GM10266 (cell line): Measurements from ENCODE around the gene BPTF.
"Not testable (repeated sequence)": the region's sequence is repeated elsewhere in the genome, so short reads cannot be mapped to it uniquely, and the experiment has no call there.

Experiments
- DNase-seq: peaks from one replicate; pipeline ENCODE4 v3.0.0; 2012; ENCODE audit errors: extremely low spot score
- CTCF ChIP-seq: IDR thresholded peaks from 2 replicates; pipeline ENCODE4 v1.5.1; 2012; ENCODE audit warnings: mild to moderate bottlenecking, low read depth; ENCODE audit not compliant: control insufficient read depth, insufficient read depth; ENCODE audit errors: missing control alignments

BPTF gene

GRCh38 chr17:68019336-68019674, 194.0 kb downstream of the BPTF start:
- DNase-seq = no peak
- TF ChIP-seq CTCF = no peak

DNA sequence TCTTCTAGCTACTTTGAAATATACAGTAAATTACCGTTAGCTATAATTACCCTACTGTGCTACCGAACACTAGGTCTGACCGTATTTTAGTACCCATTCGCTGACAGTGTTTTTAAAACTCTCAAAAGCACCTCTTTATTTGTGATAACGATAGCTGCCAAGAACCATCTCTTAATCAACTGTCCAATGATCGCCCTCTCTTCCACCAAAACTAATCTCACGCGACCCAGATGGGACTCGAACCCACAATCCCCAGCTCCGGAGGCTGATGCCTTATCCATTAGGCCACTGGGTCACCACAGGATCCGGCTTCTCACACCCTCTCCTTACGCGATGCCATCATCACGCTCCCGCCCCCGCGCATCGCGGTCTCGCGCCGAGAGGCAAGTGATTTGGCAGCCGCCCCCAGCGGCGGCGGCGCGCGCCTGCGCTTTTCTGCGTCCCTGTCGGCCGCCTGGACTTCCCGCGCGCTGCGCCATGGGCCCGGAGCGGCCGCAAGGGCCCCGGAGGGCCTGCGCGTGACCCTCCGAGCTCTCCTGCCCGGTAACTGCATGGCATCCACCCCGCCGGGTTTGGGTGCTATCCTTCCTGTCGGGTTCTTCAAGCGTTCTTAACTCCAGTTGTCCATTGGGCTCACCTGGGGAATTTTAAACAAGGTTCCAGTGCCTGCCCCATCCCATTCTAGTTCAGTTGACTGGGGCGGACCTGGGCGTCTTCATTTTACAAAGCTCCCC, 194.5 kb downstream of the BPTF start:
- DNase-seq = peak; percentile 93
- peak; percentile 36 for TF ChIP-seq CTCF

DNA sequence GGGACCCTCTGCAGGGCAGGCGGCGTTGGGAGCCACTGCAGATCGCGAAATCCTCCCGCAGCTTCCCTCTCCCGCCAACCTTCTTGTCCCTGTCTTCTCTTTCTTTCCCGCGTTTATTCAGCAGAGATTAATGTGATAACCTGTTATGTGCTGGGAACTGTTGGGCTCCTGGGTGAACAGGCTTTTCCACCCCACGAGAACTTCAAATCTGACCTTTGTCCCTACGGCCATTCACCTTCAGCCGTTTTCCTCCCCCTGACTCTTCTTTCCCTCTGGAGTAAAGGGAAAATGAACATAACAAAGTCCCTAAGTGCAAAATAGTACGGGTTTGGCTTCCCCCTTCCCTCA, 195.1 kb downstream of the BPTF start:
- TF ChIP-seq CTCF = no peak
- peak; percentile 40 for DNase-seq

- not testable (repeated sequence) for DNase-seq
Observed at GRCh38 chr17:68020791-68021190, 195.5 kb downstream of the BPTF start.

- no peak for TF ChIP-seq CTCF
- DNase-seq = no peak
Observed at GRCh38 chr17:68021963-68022362, 196.7 kb downstream of the BPTF start.

GRCh38 chr17:68022547-68022946, 197.2 kb downstream of the BPTF start:
- DNase-seq = not testable (repeated sequence)

DNA sequence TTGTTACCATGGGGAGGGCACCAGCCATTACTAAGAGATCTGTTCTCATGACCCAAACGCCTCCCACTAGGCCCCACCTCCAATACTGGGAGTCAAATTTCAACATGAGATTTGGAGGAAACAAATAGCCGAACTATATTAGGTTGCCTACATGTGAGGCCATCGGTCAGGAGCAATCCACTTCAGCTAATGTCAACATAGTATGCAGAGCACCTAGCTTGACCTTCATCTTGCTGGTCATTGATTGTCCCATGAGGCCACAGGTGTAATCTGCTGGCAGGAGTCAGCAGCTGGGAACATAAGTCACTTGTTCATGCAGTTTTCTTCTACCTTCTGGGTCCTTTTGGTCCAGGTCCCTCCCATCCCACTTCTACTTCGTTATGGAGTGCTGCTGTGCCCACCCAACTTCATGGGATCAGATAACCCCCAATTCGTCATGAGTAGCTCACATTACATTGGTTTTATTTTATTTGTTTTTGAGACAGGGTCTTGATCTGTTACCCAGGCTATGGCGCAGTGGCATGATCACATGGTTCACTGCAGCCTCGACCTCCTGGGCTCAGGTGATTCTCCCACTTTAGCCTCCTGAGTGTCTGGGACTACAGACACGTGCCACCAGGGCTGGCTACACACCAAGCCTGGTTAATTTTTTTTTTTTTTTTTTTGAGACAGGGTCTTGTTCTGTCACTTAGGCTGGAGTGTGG, 204.4 kb downstream of the BPTF start:
- no peak for TF ChIP-seq CTCF
- no peak for DNase-seq
